Brain pericyte (primary cell): ENCODE results near the gene PCDHA13.
"Not testable (repeated sequence)": the region's sequence is repeated elsewhere in the genome, so short reads cannot be mapped to it uniquely, and the experiment has no call there.

Experiments used
- DNase-seq: peaks from one replicate; pipeline ENCODE4 v3.0.0-alpha.2; 2012; ENCODE audit warnings: low read depth, low spot score

Gene PCDHA13

GRCh38 chr5:140870221-140871201 lies 11.4 kb upstream of the PCDHA13 start:
- no peak for DNase-seq

DNA sequence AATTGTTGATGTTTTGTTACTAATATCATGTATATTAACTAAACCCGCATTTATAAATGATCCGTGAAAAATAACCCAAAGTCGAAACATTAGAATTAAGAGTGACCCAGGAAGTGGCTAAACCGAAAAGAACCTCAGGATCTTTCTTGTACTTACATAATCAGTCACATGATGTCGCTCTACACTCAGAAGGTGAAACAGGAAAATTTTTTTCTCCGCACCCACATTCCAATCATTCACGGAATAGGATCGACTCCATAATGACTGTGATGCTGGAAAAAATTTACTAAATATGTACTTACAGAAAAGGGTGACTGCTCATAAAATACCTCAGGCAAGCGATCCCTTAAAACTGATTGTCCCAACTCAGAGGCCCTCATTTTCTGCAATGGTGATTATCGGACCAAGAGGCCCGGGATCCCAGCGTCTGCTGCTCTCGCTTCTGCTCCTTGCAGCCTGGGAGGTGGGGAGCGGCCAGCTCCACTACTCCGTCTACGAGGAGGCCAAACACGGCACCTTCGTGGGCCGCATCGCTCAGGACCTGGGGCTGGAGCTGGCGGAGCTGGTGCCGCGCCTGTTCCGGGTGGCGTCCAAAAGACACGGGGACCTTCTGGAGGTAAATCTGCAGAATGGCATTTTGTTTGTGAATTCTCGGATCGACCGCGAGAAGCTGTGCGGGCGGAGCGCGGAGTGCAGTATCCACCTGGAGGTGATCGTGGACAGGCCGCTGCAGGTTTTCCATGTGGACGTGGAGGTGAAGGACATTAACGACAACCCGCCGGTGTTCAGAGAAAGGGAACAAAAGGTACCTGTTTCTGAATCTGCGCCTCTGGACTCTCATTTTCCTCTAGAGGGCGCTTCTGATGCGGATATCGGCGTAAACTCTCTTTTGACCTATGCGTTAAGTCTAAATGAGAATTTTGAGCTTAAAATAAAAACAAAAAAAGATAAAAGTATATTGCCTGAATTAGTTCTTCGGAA lies 6.5 kb upstream of the PCDHA13 start, which contains the start of gene PCDHA12:
Gene PCDHA12 (plus strand): TSS at position 224 of the 981 bp plus-strand sequence. CDS start 165 bp downstream, at position 389.
- no peak for DNase-seq

- not testable (repeated sequence) for DNase-seq
Observed at GRCh38 chr5:140876541-140877261, 5.2 kb upstream of the PCDHA13 start.

DNA sequence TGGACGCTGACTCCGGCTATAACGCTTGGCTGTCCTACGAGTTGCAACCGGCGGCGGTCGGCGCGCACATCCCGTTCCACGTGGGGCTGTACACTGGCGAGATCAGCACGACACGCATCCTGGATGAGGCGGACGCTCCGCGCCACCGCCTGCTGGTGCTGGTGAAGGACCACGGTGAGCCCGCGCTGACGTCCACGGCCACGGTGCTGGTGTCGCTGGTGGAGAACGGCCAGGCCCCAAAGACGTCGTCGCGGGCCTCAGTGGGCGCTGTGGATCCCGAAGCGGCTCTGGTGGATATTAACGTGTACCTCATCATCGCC lies 4.7 kb upstream of the PCDHA13 start:
- no peak for DNase-seq

DNA sequence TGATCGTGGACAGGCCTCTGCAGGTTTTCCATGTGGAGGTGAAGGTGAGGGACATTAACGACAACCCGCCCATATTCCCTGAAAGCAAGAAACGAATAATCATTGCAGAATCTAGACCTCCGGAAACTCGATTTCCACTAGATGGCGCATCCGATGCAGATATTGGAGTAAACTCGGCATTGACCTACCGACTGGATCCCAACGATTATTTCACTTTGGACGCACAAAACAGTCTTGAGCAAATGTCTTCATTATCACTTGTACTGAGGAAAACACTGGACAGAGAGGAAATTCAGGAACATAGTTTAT lies 621 bp downstream of the PCDHA13 start:
- DNase-seq, result no peak

DNA sequence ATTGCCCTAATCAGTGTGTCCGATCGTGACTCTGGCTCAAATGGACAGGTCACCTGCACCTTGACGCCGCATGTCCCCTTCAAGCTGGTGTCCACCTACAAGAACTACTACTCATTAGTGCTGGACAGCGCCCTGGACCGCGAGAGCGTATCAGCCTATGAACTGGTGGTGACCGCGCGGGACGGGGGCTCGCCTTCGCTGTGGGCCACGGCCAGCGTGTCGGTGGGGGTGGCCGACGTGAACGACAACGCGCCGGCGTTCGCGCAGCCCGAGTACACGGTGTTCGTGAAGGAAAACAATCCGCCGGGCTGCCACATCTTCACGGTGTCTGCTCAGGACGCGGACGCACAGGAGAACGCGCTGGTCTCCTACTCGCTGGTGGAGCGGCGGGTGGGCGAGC lies 1.4 kb downstream of the PCDHA13 start:
- DNase-seq, result no peak

DNA sequence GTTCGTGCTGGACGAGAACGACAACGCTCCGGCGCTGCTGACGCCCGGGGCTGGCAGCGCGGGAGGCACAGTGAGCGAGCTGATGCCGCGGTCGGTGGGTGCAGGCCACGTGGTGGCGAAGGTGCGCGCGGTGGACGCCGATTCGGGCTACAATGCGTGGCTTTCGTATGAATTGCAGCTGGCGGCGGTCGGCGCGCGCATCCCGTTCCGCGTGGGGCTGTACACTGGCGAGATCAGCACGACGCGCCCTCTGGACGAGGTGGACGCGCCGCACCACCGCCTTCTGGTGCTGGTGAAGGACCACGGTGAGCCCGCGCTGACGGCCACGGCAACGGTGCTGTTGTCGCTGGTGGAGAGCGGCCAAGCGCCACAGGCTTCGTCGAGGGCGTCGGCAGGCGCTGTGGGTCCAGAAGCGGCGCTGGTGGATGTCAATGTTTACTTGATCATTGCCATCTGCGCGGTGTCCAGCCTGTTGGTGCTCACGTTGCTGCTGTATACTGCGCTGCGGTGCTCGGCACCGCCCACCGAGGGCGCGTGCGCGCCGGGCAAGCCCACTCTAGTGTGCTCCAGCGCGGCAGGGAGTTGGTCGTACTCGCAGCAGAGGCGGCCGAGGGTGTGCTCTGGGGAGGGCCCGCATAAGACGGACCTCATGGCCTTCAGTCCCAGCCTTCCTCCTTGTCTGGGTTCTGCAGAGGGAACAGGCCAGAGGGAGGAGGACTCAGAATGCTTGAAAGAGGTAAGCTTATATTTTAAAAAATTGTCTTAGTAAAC lies 2.2 kb downstream of the PCDHA13 start:
- no peak for DNase-seq

GRCh38 chr5:140916325-140916724 lies 34.4 kb downstream of the PCDHA13 start:
- DNase-seq, result no peak

DNA sequence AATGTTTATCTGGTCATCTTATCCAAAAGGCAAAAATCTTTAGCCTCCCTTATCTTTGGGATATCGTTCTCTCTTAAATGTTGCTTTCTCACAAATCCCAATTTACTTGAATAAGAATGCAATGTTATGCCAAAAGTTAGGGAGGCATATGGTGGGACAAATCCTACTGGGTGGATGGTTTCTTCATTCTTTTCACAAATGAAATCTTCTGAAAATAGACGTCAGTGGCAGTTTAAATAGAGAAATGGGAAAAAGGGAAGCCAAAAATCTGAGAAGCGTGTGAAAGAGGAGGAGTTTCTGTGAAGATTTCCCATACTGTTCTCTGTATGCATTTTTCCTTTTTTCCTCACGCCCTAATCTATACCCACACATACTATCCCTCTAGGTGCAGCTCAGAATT lies 41.7 kb downstream of the PCDHA13 start:
- no peak for DNase-seq

DNA sequence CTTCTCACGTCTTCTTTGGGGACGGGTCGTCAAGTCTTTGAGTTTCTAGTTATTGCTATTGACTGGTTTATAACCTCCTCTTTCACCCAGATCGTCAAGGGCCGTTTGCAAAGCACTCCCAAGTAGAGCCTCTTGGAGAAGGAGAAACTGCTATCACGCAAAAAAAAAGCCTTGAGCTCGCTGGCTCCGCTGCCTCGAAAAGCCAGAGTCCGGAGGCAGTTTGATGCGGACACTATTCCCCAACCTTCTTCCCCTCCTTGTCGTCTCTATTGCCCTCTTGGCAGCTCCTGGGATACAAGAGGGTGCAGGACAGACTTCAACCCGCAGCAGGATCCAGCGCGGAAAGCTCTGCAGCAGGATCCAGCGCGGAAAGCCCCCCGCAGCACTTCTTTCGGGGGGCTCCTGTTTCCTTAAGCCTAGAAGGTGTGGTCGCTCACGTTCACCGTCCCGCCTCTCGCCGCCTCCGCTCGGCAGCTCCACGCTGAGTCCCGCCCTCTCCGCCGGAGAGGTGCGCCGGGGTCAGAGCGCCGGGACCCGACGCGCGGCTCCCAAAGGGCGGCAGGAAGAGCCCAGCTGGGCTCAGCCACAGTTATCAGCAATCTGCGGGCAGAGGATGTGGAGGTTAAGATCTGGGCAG lies 44.0 kb downstream of the PCDHA13 start, which contains the start of gene PCDHAC1:
Gene PCDHAC1 (plus strand): TSS at position 494 of the 637 bp plus-strand sequence. CDS start 594 bp downstream, outside the sequence.
- DNase-seq, result no peak

GRCh38 chr5:140926443-140927227 lies 44.7 kb downstream of the PCDHA13 start:
- DNase-seq, result no peak

- DNase-seq, result no peak
Observed at GRCh38 chr5:140927228-140927573, 45.3 kb downstream of the PCDHA13 start.
